Measurements from ENCODE around the gene HYKK.
"Not testable (repeated sequence)": the region's sequence is repeated elsewhere in the genome, so short reads cannot be mapped to it uniquely, and the experiment has no call there.

The HYKK gene

GRCh38 chr15:78552597-78552996, 45.2 kb downstream of the HYKK start:
- H3K4me3 ChIP-seq (ENCODE audit: low read depth, low read length), result no peak overlapping the region
- peaks cover 30% of the 10 kb centered on the region for H3K36me3 ChIP-seq (replicated peaks)
- H3K27ac ChIP-seq, result no peak overlapping the region
- TF ChIP-seq, protein P1, sequence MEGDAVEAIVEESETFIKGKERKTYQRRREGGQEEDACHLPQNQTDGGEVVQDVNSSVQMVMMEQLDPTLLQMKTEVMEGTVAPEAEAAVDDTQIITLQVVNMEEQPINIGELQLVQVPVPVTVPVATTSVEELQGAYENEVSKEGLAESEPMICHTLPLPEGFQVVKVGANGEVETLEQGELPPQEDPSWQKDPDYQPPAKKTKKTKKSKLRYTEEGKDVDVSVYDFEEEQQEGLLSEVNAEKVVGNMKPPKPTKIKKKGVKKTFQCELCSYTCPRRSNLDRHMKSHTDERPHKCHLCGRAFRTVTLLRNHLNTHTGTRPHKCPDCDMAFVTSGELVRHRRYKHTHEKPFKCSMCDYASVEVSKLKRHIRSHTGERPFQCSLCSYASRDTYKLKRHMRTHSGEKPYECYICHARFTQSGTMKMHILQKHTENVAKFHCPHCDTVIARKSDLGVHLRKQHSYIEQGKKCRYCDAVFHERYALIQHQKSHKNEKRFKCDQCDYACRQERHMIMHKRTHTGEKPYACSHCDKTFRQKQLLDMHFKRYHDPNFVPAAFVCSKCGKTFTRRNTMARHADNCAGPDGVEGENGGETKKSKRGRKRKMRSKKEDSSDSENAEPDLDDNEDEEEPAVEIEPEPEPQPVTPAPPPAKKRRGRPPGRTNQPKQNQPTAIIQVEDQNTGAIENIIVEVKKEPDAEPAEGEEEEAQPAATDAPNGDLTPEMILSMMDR (IDR thresholded peaks at IDR 0.05; ENCODE audit: low read depth, low read length, missing control alignments), result no peak
- in situ Hi-C loops (cut with HindIII; ENCODE audit: low pct_ligation_motif_present, low sequenced_read_pairs), result no loop called here
- H3K27me3 ChIP-seq (replicated peaks), result no peaks in the 10 kb centered on the region
- DNase-seq, result no peak

GRCh38 chr15:78560201-78560600, 52.8 kb downstream of the HYKK start:
- H3K27ac ChIP-seq; H3K36me3 ChIP-seq (replicated peaks); in situ Hi-C loops (cut with HindIII; ENCODE audit: low pct_ligation_motif_present, low sequenced_read_pairs); DNase-seq; H3K4me3 ChIP-seq (ENCODE audit: low read depth, low read length); H3K27me3 ChIP-seq (replicated peaks): not testable (repeated sequence)

GRCh38 chr15:78561490-78561889, 54.1 kb downstream of the HYKK start:
- TF ChIP-seq, protein P1 (IDR thresholded peaks at IDR 0.05; ENCODE audit: low read depth, low read length, missing control alignments), result no peak
- in situ Hi-C loops (cut with HindIII; ENCODE audit: low pct_ligation_motif_present, low sequenced_read_pairs), result no loop called here
- no peak for DNase-seq

DNA sequence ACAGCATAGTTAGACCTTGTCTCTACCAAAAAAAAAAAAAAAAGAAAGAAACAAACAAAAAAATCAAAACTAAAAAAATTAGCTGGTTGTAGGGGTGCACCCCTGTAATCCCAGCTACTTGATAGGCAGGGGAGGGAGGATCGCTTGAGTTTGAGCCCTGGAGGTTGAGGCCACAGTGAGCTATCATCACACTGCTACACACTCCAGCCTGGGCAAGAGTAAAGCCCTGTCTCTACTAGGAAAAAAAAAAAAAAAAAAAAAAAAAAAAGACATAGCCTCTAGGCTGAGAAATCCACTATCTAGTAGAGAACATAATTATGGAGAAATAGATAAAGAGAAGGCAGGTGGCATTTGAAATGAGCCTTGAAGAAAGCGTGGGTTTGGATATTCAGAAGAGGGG, 55.7 kb downstream of the HYKK start:
- in situ Hi-C loops (cut with HindIII; ENCODE audit: low pct_ligation_motif_present, low sequenced_read_pairs), result no loop called here
- H3K27ac ChIP-seq, result no peak overlapping the region
- TF ChIP-seq, protein P1 (IDR thresholded peaks at IDR 0.05; ENCODE audit: low read depth, low read length, missing control alignments), result no peak
- no peak for DNase-seq
- no peaks in the 10 kb centered on the region for H3K36me3 ChIP-seq (replicated peaks)
- H3K27me3 ChIP-seq (replicated peaks), result no peaks in the 10 kb centered on the region
- H3K4me3 ChIP-seq (ENCODE audit: low read depth, low read length), result no peak overlapping the region

More at GRCh38 chr15:78561490-78561889, 54.1 kb downstream of the HYKK start:
- no peak overlapping the region for H3K27ac ChIP-seq
- H3K27me3 ChIP-seq (replicated peaks), result no peaks in the 10 kb centered on the region
- no peak overlapping the region for H3K4me3 ChIP-seq (ENCODE audit: low read depth, low read length)
- no peaks in the 10 kb centered on the region for H3K36me3 ChIP-seq (replicated peaks)

DNA sequence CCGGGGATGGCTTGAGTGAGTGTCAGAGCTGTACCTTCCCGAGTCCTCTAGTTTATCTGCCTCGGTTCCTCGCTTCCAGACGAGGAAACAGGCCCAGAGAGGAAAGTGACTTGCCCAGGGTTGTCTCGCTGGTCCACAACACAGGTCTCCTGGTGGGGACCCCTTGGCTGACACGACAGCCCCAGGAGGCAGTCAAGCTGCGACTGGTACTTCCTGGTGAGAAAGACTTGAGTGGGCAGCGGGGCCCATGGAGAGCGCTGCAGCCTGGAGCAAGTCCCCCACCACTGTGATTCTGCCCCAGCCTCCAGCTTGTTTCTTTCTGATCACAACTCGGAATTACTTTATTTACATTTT, 57.3 kb downstream of the HYKK start:
- Histone ChIP-seq H3K36me3 (replicated peaks) (no peaks in the 10 kb centered on the region), H3K27me3 (replicated peaks) (no peaks in the 10 kb centered on the region), H3K4me3 (ENCODE audit: low read depth, low read length) (no peak overlapping the region), H3K27ac (no peak overlapping the region)
- in situ Hi-C loops (cut with HindIII; ENCODE audit: low pct_ligation_motif_present, low sequenced_read_pairs), result no loop called here
- no peak for DNase-seq
- TF ChIP-seq, protein P1 (IDR thresholded peaks at IDR 0.05; ENCODE audit: low read depth, low read length, missing control alignments), result no peak

DNA sequence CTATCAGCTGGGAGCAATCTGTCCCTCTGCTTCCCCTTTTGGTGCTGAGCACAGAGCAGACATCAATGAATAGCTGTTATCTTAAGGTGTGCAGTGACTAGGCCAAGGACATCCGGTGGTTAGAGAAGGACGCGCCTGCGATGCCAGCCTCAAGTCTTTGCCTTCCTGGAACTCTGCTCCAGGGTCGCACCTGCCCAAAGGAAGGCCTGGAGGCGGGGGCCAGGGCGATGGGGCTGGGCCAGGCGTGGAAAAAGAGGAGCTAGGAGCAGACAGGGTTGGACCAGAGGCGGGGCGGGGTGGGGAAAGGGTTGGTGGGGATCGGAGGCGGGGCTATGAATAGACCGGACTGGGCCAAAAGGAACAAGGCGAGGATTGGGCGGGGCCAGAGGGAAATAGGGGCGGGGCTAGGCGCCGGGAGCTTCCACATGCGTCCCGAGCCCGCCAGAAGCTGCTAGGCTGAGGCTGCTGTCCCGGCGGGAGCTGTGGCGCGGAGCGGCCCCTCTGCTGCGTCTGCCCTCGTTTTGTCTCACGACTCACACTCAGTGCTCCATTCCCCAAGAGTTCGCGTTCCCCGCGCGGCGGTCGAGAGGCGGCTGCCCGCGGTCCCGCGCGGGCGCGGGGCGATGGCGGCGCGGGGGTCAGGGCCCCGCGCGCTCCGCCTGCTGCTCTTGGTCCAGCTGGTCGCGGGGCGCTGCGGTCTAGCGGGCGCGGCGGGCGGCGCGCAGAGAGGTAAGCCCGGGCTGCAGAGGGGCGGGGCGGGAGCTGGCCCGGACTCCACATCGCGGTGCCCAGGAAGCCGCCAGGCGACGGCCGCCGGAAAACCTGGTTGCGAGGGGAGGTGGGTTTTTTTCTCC, 57.9 kb downstream of the HYKK start, which contains the start of gene CHRNA5:
TSS of gene CHRNA5 (plus strand) at position 424 of the 854 bp plus-strand sequence. CDS start at position 624, 200 bp downstream.
- H3K27ac ChIP-seq, result no peak within 1 kb of the TSS
- H3K4me3 ChIP-seq (ENCODE audit: low read depth, low read length), result peak within 1 kb of the TSS; percentile 61
- in situ Hi-C loops (cut with HindIII; ENCODE audit: low pct_ligation_motif_present, low sequenced_read_pairs), result no loop called here
- peak; percentile 89 for DNase-seq
- TF ChIP-seq, protein P1 (IDR thresholded peaks at IDR 0.05; ENCODE audit: low read depth, low read length, missing control alignments), result no peak
- no peaks in the 10 kb centered on the region for H3K36me3 ChIP-seq (replicated peaks)
- no peaks in the 10 kb centered on the region for H3K27me3 ChIP-seq (replicated peaks)

Data from brain microvascular endothelial cell (primary cell).